Smooth muscle cell of the umbilical artery (primary cell): Measurements from ENCODE around the gene ACSF2. TPM values are rescaled to one million over a fixed set of nuclear protein-coding genes. Genes with fewer than 3 reads are reported as not detected.

Experiments
- total RNA-seq: library from RNA; depleted of rRNA; stranded (reverse); fragments of >200 nt; gene quantifications from 2 replicates; pipeline ENCODE4 v1.2.3, GENCODE V29; 2014

ACSF2 gene
- total RNA-seq, result 28.2 and 28.5 TPM in 2 replicates

GRCh38 chr17:50425682-50426471 is at the start of gene ACSF2:
ACSF2 (plus strand) TSS chr17:50426218; CDS start chr17:50426262, 44 bp downstream.

GRCh38 chr17:50397111-50397918 is 28.7 kb upstream of the ACSF2 start, which contains the start of gene LRRC59:
LRRC59 (minus strand) TSS chr17:50397523; CDS start chr17:50397317, 206 bp downstream.

GRCh38 chr17:50468304-50469207 is 42.5 kb downstream of the ACSF2 start, which contains the start of gene CHAD:
CHAD (minus strand) TSS chr17:50468880; CDS start chr17:50468813, 67 bp downstream.

GRCh38 chr17:50478391-50479381 is 52.7 kb downstream of the ACSF2 start, which contains the start of gene RSAD1:
RSAD1 (plus strand) TSS chr17:50478860; CDS start chr17:50478885, 25 bp downstream.

GRCh38 chr17:50507871-50508572 is 82.0 kb downstream of the ACSF2 start, which contains the start of gene MYCBPAP:
MYCBPAP (plus strand) TSS chr17:50508439; CDS start chr17:50508675, 236 bp downstream.

Other genes starting within 250 kb of the ACSF2 start
- 2,683 and 6,310 TPM in 2 replicates for gene COL1A1, start 224.6 kb upstream of the ACSF2 start, total RNA-seq
- 0.09 TPM in 1 of 2 replicates, not detected in the other for gene TMEM92, start 151.8 kb upstream of the ACSF2 start, total RNA-seq
- 65.6 and 108 TPM in 2 replicates for gene XYLT2, start 80.1 kb upstream of the ACSF2 start, total RNA-seq
- 26.2 and 56.7 TPM in 2 replicates for gene MRPL27, start 53.0 kb upstream of the ACSF2 start, total RNA-seq
- gene EME1, start 53.0 kb upstream of the ACSF2 start, total RNA-seq, result 0.59 and 4.3 TPM in 2 replicates
- gene LRRC59, start 28.7 kb upstream of the ACSF2 start, total RNA-seq, result 157 and 297 TPM in 2 replicates
- not detected in 2 replicates for gene CHAD, start 42.7 kb downstream of the ACSF2 start, total RNA-seq
- 17.7 and 27.3 TPM in 2 replicates for gene RSAD1, start 52.6 kb downstream of the ACSF2 start, total RNA-seq
- gene MYCBPAP, start 82.2 kb downstream of the ACSF2 start, total RNA-seq, result 0.59 and 0.74 TPM in 2 replicates
- gene EPN3, start 106.5 kb downstream of the ACSF2 start, total RNA-seq, result 0.30 TPM in 1 of 2 replicates, not detected in the other
- 54.0 and 82.4 TPM in 2 replicates for gene SPATA20, start 121.0 kb downstream of the ACSF2 start, total RNA-seq
- gene CACNA1G, start 134.5 kb downstream of the ACSF2 start, total RNA-seq, result 0.05 TPM in 1 of 2 replicates, not detected in the other
- gene ABCC3, start 208.7 kb downstream of the ACSF2 start, total RNA-seq, result 5.6 and 9.1 TPM in 2 replicates